SW 1271 (cell line): ENCODE results near the gene RPS5.
A peak's percentile ranks its signal among the peaks of the same experiment; 100 is the strongest.
"Not testable (repeated sequence)": the region's sequence is repeated elsewhere in the genome, so short reads cannot be mapped to it uniquely, and the experiment has no call there.

Experiments used
- DNase-seq, 2 experiments: peaks; one replicate each; lab custom pipeline; 2025; lab: John Stamatoyannopoulos, UW

RPS5 gene

GRCh38 chr19:58385891-58386575 is 1.0 kb upstream of the RPS5 start:
- DNase-seq: no peak

GRCh38 chr19:58387338-58388174 is 487 bp downstream of the RPS5 start:
- no peak for DNase-seq

- no peak for DNase-seq
Observed at GRCh38 chr19:58388175-58388526, 1.1 kb downstream of the RPS5 start.

- DNase-seq: no peak
Observed at GRCh38 chr19:58392945-58393724, 6.1 kb downstream of the RPS5 start.

GRCh38 chr19:58393725-58394033 is 6.6 kb downstream of the RPS5 start:
- no peak for DNase-seq

- no peak for DNase-seq
Observed at GRCh38 chr19:58394821-58395219, 7.8 kb downstream of the RPS5 start.

- no peak for DNase-seq
Observed at GRCh38 chr19:58395220-58395978, 8.3 kb downstream of the RPS5 start, which contains the start of gene RNF225. Gene RNF225, plus strand, starts transcription at chr19:58395656. Its CDS starts 434 bp downstream, at chr19:58396090.

GRCh38 chr19:58395979-58396627 is 9.0 kb downstream of the RPS5 start:
- no peak for DNase-seq

GRCh38 chr19:58396691-58397532 is 9.8 kb downstream of the RPS5 start:
- no peak for DNase-seq

- no peak for DNase-seq
Observed at GRCh38 chr19:58397533-58398037, 10.5 kb downstream of the RPS5 start.

- DNase-seq: no peak
Observed at GRCh38 chr19:58398087-58398486, 11.0 kb downstream of the RPS5 start.

- no peak for DNase-seq
Observed at GRCh38 chr19:58398545-58398944, 11.5 kb downstream of the RPS5 start.

- DNase-seq: no peak
Observed at GRCh38 chr19:58399903-58400302, 12.8 kb downstream of the RPS5 start.

- peak in 1 of 2 experiments; percentile 29 for DNase-seq
Observed at GRCh38 chr19:58400316-58400915, 13.3 kb downstream of the RPS5 start.

- DNase-seq: peak; percentile 87 to 95
Observed at GRCh38 chr19:58400916-58401839, 14.1 kb downstream of the RPS5 start.

- DNase-seq: no peak
Observed at GRCh38 chr19:58401840-58402421, 14.9 kb downstream of the RPS5 start.

- DNase-seq: not testable (repeated sequence)
Observed at GRCh38 chr19:58403920-58404478, 16.9 kb downstream of the RPS5 start.
